Nucleus accumbens (tissue), 56 donors: ENCODE measurements around the gene SOX30.
"Not testable (repeated sequence)": the region's sequence is repeated elsewhere in the genome, so short reads cannot be mapped to it uniquely, and the experiment has no call there.

Source experiments
- DNase-seq, 56 donors: peaks; one replicate each; lab custom pipeline; 2025; lab: John Stamatoyannopoulos, UW

Gene SOX30

GRCh38 chr5:157652377-157652692 is at the start of gene SOX30:
Gene SOX30 (minus strand): TSS chr5:157652438. CDS start chr5:157652078, 360 bp downstream.
- DNase-seq = no peak

- DNase-seq = not testable (repeated sequence)
Measured at GRCh38 chr5:157698674-157699073, 46.4 kb upstream of the SOX30 start.

- DNase-seq = not testable (repeated sequence)
Measured at GRCh38 chr5:157696154-157696553, 43.9 kb upstream of the SOX30 start.

- not testable (repeated sequence) for DNase-seq
Measured at GRCh38 chr5:157693816-157694215, 41.6 kb upstream of the SOX30 start.

GRCh38 chr5:157690690-157691433 is 38.6 kb upstream of the SOX30 start:
- DNase-seq = no peak

- DNase-seq = no peak
Measured at GRCh38 chr5:157689942-157690689, 37.9 kb upstream of the SOX30 start.

- no peak for DNase-seq
Measured at GRCh38 chr5:157687198-157687554, 34.9 kb upstream of the SOX30 start.

- not testable (repeated sequence) for DNase-seq
Measured at GRCh38 chr5:157686276-157687197, 34.3 kb upstream of the SOX30 start.

- no peak for DNase-seq
Measured at GRCh38 chr5:157682257-157682656, 30.0 kb upstream of the SOX30 start.

GRCh38 chr5:157681048-157681447 is 28.8 kb upstream of the SOX30 start:
- no peak for DNase-seq

- no peak for DNase-seq
Measured at GRCh38 chr5:157680239-157680638, 28.0 kb upstream of the SOX30 start.

- DNase-seq = no peak
Measured at GRCh38 chr5:157679801-157680200, 27.6 kb upstream of the SOX30 start.

GRCh38 chr5:157677931-157678330 is 25.7 kb upstream of the SOX30 start:
- no peak for DNase-seq

- not testable (repeated sequence) for DNase-seq
Measured at GRCh38 chr5:157674351-157674750, 22.1 kb upstream of the SOX30 start.

- DNase-seq = no peak
Measured at GRCh38 chr5:157672976-157673375, 20.7 kb upstream of the SOX30 start.

GRCh38 chr5:157671592-157672330 is 19.5 kb upstream of the SOX30 start:
- no peak for DNase-seq

GRCh38 chr5:157670662-157671591 is 18.7 kb upstream of the SOX30 start, which contains the start of gene C5orf52:
Gene C5orf52 (plus strand): TSS chr5:157671533. CDS start chr5:157671615, 82 bp downstream.
- peak in 16 of 56 donors; percentile 3 to 50 (median 18) for DNase-seq

GRCh38 chr5:157669701-157670097 is 17.5 kb upstream of the SOX30 start:
- DNase-seq = no peak

GRCh38 chr5:157668356-157668755 is 16.1 kb upstream of the SOX30 start:
- no peak for DNase-seq
